HCT116 (cell line): ENCODE results near the gene LIMS2. TPM values are rescaled to one million over a fixed set of nuclear protein-coding genes. Genes with fewer than 3 reads are reported as not detected.

ENCODE experiments used
- ATAC-seq: fragments of 200-7000 bp; cut with Tn5 transposase; 2 replicates; pipeline ENCODE4 v1.9.1; 2020; ENCODE audit warnings: mild to moderate bottlenecking, moderate library complexity
- BruUV-seq: library from RNA; stranded (reverse); fragments of 400-500 nt; replicated peaks from 2 replicates; lab custom pipeline; 2021; lab: Mats Ljungman, UMichigan
- CTCF ChIA-PET: fragments of 300-600 bp; sonication (Branson Sonifier 250); formaldehyde crosslinking; loops from one replicate; lab custom pipeline; 2021; ENCODE audit warnings: antibody characterized with exemption; lab: Charles Lee
- POLR2A ChIA-PET: fragments of 300-600, 350-600 bp; sonication (Branson Sonifier 250); formaldehyde crosslinking; loops from one replicate; lab custom pipeline; 2021; ENCODE audit warnings: antibody characterized with exemption; lab: Charles Lee
- RAD21 ChIA-PET, 2 experiments: fragments of 300-600 bp; sonication (Branson Sonifier 250); formaldehyde crosslinking; loops; one replicate each; lab custom pipeline; 2023; ENCODE audit warnings: low total read pairs in 2 of 2; ENCODE audit not compliant: uncharacterized antibody in 2 of 2, unreplicated experiment in 2 of 2, low non-redundant PET in 1 of 2; lab: Charles Lee
- DNase-seq: peaks from one replicate; pipeline ENCODE4 v3.0.0-alpha.2; 2010; ENCODE audit warnings: low read depth, low spot score
- H2AFZ ChIP-seq: fragments of 200-600 bp; shearing (Covaris generic), sonication (generic); 2 replicates; pipeline ENCODE4 v1.6.1; 2017; ENCODE audit warnings: low read depth, mixed run types, mixed read lengths, antibody characterized with exemption, low read length; ENCODE audit not compliant: poor library complexity, severe bottlenecking
- H3K27ac ChIP-seq: 2 replicates; pipeline ENCODE4 v1.5.1; 2012; ENCODE audit warnings: low read depth, low read length
- H3K27me3 ChIP-seq: fragments of 200-600 bp; sonication (generic); 2 replicates; pipeline ENCODE4 v1.6.1; 2016; ENCODE audit warnings: mixed run types, low read length, mixed read lengths; ENCODE audit not compliant: insufficient read depth
- H3K36me3 ChIP-seq, 2 experiments: fragments of 200-500 bp in 1 of 2; fragments of 200-600 bp in 1 of 2; sonication (Bioruptor generic) in 1 of 2; sonication (generic) in 1 of 2; 2 replicates each; pipeline versions ENCODE4 v1.5.1 to v1.6.1; 2014 to 2016; ENCODE audit warnings: low read length in 2 of 2, inconsistent platforms in 1 of 2, mixed read lengths in 1 of 2, mixed run types in 1 of 2; ENCODE audit not compliant: insufficient read depth in 2 of 2, control insufficient read depth in 1 of 2
- H3K4me1 ChIP-seq, 2 experiments: fragments of 200-600 bp in 1 of 2; sonication (generic) in 1 of 2; 2 replicates each; pipeline versions ENCODE4 v1.5.1 to v1.6.1; 2012 to 2017; ENCODE audit warnings: low read length in 2 of 2, inconsistent platforms in 1 of 2, mild to moderate bottlenecking in 1 of 2, mixed read lengths in 1 of 2, mixed run types in 1 of 2, moderate library complexity in 1 of 2; ENCODE audit not compliant: insufficient read depth in 2 of 2, control insufficient read depth in 1 of 2
- H3K4me2 ChIP-seq: fragments of 200-600 bp; sonication (generic); 2 replicates; pipeline ENCODE4 v1.6.1; 2017; ENCODE audit warnings: mixed run types, low read length, mixed read lengths
- H3K4me3 ChIP-seq, 2 experiments: fragments of 200-600 bp in 1 of 2; sonication (generic) in 1 of 2; replicated peaks in 1 of 2; 2 replicates each; pipeline ENCODE4 v1.5.1; 2011 to 2016; ENCODE audit warnings: low read length in 2 of 2, control low read depth in 1 of 2, low read depth in 1 of 2, mild to moderate bottlenecking in 1 of 2, mixed read lengths in 1 of 2, mixed run types in 1 of 2
- H3K79me2 ChIP-seq: fragments of 200-600 bp; sonication (generic); 2 replicates; pipeline ENCODE4 v1.6.1; 2017; ENCODE audit warnings: mild to moderate bottlenecking, mixed run types, low read length, moderate library complexity, mixed read lengths; ENCODE audit not compliant: insufficient read depth
- H3K9ac ChIP-seq: fragments of 200-600 bp; sonication (generic); 2 replicates; pipeline ENCODE4 v1.6.1; 2016; ENCODE audit warnings: low read length, mixed read lengths
- H3K9me2 ChIP-seq: fragments of 200-600 bp; sonication (generic), shearing (Covaris generic); 2 replicates; pipeline ENCODE4 v1.6.1; 2017; ENCODE audit warnings: mixed run types, mild to moderate bottlenecking, moderate library complexity; ENCODE audit not compliant: insufficient read depth
- H3K9me3 ChIP-seq, 2 experiments: fragments of 200-500 bp in 1 of 2; fragments of 200-600 bp in 1 of 2; sonication (Bioruptor generic) in 1 of 2; sonication (generic) in 1 of 2; 2 replicates each; pipeline ENCODE4 v1.6.1; 2014 to 2017; ENCODE audit warnings: low read length in 2 of 2, mixed read lengths in 2 of 2, inconsistent platforms in 1 of 2, low read depth in 1 of 2, mild to moderate bottlenecking in 1 of 2, mixed run types in 1 of 2, moderate library complexity in 1 of 2; ENCODE audit not compliant: control insufficient read depth in 1 of 2, insufficient read depth in 1 of 2
- H4K20me1 ChIP-seq: fragments of 200-600 bp; sonication (generic), shearing (Covaris generic); 2 replicates; pipeline ENCODE4 v1.6.1; 2017; ENCODE audit warnings: mixed run types, mild to moderate bottlenecking, moderate library complexity; ENCODE audit not compliant: insufficient read depth
- CBX3 ChIP-seq: IDR thresholded peaks from 2 replicates; pipeline ENCODE4 v1.6.1; 2012; ENCODE audit warnings: low read depth
- CEBPB ChIP-seq: IDR thresholded peaks from 2 replicates; pipeline ENCODE4 v1.6.1; 2012; ENCODE audit warnings: low read depth
- EGR1 ChIP-seq: IDR thresholded peaks from 2 replicates; pipeline ENCODE4 v1.6.1; 2012; ENCODE audit warnings: low read depth
- EZH2 ChIP-seq: fragments of 200-600 bp; sonication (generic); IDR thresholded peaks from 2 replicates; pipeline ENCODE4 v1.6.1; 2017; ENCODE audit warnings: antibody characterized with exemption, mixed run types
- EZH2phosphoT487 ChIP-seq: fragments of 200-600 bp; IDR thresholded peaks from 2 replicates; pipeline ENCODE4 v1.6.1; 2018; ENCODE audit warnings: antibody characterized with exemption, borderline replicate concordance
- FOSL1 ChIP-seq: IDR thresholded peaks from 2 replicates; pipeline ENCODE4 v1.6.1; 2012; ENCODE audit warnings: low read depth
- JUND ChIP-seq: IDR thresholded peaks from 2 replicates; pipeline ENCODE4 v1.6.1; 2012
- SP1 ChIP-seq: IDR thresholded peaks from 2 replicates; pipeline ENCODE4 v1.6.1; 2012; ENCODE audit warnings: low read depth
- YY1 ChIP-seq: IDR thresholded peaks from 2 replicates; pipeline ENCODE4 v1.6.1; 2011; ENCODE audit warnings: low read length, low read depth, moderate library complexity, mild to moderate bottlenecking; ENCODE audit not compliant: insufficient replicate concordance; ENCODE audit errors: extremely low read depth
- ZNF274 ChIP-seq: fragments of 200-500 bp; sonication (Bioruptor generic); IDR thresholded peaks from 2 replicates; pipeline ENCODE4 v1.6.1; 2014; ENCODE audit warnings: mild to moderate bottlenecking, low read depth, low read length, inconsistent platforms
- intact Hi-C: fragments of 100-400 bp; cut with micrococcal nuclease; formaldehyde crosslinking; loops from 2 replicates; pipeline ENCODE4 v1.10.0; 2022
- total RNA-seq: library from RNA; stranded (reverse); gene quantifications from one replicate; pipeline ENCODE4 v1.2.1, GENCODE V29; 2021; ENCODE audit not compliant: unreplicated experiment
- TF ChIP-seq, protein P1 (sequence below), 3 experiments: fragments of 200-600 bp in 1 of 3; sonication (generic) in 1 of 3; IDR thresholded peaks in 2 of 3; conservative IDR thresholded peaks in 1 of 3; 2 replicates each; pipeline ENCODE4 v1.5.1; 2012 to 2017; ENCODE audit warnings: low read depth in 2 of 3, low read length in 2 of 3, antibody characterized with exemption in 1 of 3, borderline replicate concordance in 1 of 3, control low read depth in 1 of 3, mild to moderate bottlenecking in 1 of 3, mixed read lengths in 1 of 3, mixed run types in 1 of 3, moderate library complexity in 1 of 3; ENCODE audit not compliant: insufficient read depth in 1 of 3
- TF ChIP-seq, protein P2 (sequence below): IDR thresholded peaks from 2 replicates; pipeline ENCODE4 v1.6.1; 2012

The LIMS2 gene
- total RNA-seq, 1 experiment from 2014 or later = 3.7 TPM

DNA sequence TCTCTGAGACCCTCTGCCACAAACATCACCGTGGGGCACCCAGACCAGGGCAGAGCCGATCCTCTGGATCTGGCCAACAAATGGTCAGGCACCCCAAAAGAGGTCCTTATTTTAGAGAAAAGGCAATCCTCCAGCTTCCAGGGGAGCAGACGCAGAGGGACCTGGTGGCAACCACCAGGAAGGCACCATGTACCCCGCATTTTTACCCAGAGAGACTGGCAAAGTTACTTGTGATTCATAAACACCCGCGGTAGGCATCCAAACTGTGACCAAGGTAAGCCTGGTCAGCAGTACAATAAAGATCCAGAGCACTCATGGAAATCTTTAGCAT, 10.5 kb downstream of the LIMS2 start:
- no peak overlapping the region for H3K4me3 ChIP-seq
- TF ChIP-seq FOSL1 (no peak), SP1 (no peak), EGR1 (no peak), EZH2 (no peak), JUND (no peak), CBX3 (no peak), YY1 (no peak), EZH2phosphoT487 (no peak), CEBPB (no peak), ZNF274 (no peak)
- TF ChIP-seq, protein P1, sequence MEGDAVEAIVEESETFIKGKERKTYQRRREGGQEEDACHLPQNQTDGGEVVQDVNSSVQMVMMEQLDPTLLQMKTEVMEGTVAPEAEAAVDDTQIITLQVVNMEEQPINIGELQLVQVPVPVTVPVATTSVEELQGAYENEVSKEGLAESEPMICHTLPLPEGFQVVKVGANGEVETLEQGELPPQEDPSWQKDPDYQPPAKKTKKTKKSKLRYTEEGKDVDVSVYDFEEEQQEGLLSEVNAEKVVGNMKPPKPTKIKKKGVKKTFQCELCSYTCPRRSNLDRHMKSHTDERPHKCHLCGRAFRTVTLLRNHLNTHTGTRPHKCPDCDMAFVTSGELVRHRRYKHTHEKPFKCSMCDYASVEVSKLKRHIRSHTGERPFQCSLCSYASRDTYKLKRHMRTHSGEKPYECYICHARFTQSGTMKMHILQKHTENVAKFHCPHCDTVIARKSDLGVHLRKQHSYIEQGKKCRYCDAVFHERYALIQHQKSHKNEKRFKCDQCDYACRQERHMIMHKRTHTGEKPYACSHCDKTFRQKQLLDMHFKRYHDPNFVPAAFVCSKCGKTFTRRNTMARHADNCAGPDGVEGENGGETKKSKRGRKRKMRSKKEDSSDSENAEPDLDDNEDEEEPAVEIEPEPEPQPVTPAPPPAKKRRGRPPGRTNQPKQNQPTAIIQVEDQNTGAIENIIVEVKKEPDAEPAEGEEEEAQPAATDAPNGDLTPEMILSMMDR (IDR thresholded peaks at IDR 0.05 in 2 of 3, conservative IDR thresholded peaks at IDR 0.05 in 1 of 3; ENCODE audit: borderline replicate concordance in 1 of 3, insufficient read depth in 1 of 3, low read depth in 2 of 3, low read length in 2 of 3) = no peak
- TF ChIP-seq, protein P2, sequence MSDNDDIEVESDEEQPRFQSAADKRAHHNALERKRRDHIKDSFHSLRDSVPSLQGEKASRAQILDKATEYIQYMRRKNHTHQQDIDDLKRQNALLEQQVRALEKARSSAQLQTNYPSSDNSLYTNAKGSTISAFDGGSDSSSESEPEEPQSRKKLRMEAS = no peak
- TF ChIP-seq, all 23 proteins: peak for 0
- DNase-seq = no peak
- BruUV-seq = no TSS peak
- ChIA-PET CTCF (no interaction called here), RAD21 (no interaction called here), POLR2A (no interaction called here)
- Histone ChIP-seq H3K9me2 (no peaks in the 10 kb centered on the region), H3K36me3 (no peaks in the 10 kb centered on the region), H3K9ac (no peak overlapping the region), H2AFZ (no peak overlapping the region), H3K4me2 (no peak overlapping the region), H3K27me3 (no peaks in the 10 kb centered on the region), H3K9me3 (no peaks in the 10 kb centered on the region; a peak in 1 of 4 replicates), H3K27ac (no peak overlapping the region), H3K4me1 (peaks cover 0 to 8% of the 10 kb centered on the region in 2 experiments; a peak in 1 of 4 replicates), H3K79me2 (no peaks in the 10 kb centered on the region), H4K20me1 (no peaks in the 10 kb centered on the region)
- no peak for ATAC-seq
- intact Hi-C loops = no loop called here
